ENCODE results near the gene ERBIN.
"Not testable (repeated sequence)": the region's sequence is repeated elsewhere in the genome, so short reads cannot be mapped to it uniquely, and the experiment has no call there.

The ERBIN gene

DNA sequence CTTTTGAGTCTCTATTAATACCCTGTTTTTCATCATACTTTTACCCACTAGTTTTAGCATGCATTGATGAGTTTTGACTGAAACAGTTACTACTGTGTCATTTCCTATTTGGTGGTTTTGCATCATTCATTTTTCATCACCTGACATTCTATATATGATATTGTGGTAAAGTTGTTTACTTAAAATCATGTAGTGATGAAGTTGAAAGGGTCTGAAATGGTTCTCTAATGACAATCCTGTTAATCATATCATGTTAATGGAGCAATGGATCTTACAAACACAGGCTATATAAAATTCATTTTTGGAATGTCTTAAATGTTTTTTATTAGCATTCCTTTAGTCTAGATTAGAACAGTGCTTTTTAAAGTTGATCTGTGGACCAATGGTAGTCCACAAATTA lies 84.1 kb downstream of the ERBIN start:
- Histone ChIP-seq H3K9ac (ENCODE audit: low read depth, low read length) (no peak overlapping the region), H3K27ac (ENCODE audit: low read depth, low read length) (no peak overlapping the region), H3K4me3 (ENCODE audit: low read depth, low read length) (no peak overlapping the region), H3K27me3 (ENCODE audit: control insufficient read depth, insufficient read depth, low read length) (no peaks in the 10 kb centered on the region), H3K9me3 (ENCODE audit: control insufficient read depth, insufficient read depth, low read length) (no peaks in the 10 kb centered on the region), H3K36me3 (ENCODE audit: control insufficient read depth, insufficient read depth, low read length) (peaks cover 31% of the 10 kb centered on the region), H3K4me1 (ENCODE audit: control insufficient read depth, insufficient read depth, low read length) (no peaks in the 10 kb centered on the region)

DNA sequence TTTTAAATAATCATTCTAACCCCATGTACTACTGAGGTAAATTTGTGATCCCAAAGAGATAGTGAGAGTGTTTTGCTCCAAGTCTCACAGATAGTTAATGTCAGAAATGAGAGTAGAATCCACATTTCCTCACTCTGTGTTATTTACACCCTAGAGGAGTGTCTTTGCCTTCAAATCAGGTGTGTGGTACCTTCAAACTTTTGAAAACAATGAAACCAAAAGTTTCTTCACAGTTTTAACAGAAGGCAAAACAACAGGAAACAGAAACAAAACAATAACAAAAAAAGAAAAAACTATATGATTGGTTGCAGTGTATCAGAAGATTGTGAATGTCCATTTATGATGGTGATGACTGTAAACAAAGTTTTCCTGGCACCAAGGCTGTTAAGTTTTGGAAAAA lies 85.9 kb downstream of the ERBIN start:
- H3K9ac ChIP-seq (ENCODE audit: low read depth, low read length), result no peak overlapping the region
- H3K4me1 ChIP-seq (ENCODE audit: control insufficient read depth, insufficient read depth, low read length), result no peaks in the 10 kb centered on the region
- H3K27me3 ChIP-seq (ENCODE audit: control insufficient read depth, insufficient read depth, low read length), result no peaks in the 10 kb centered on the region
- H3K27ac ChIP-seq (ENCODE audit: low read depth, low read length), result no peak overlapping the region
- H3K4me3 ChIP-seq (ENCODE audit: low read depth, low read length), result no peak overlapping the region
- peaks cover 32% of the 10 kb centered on the region for H3K36me3 ChIP-seq (ENCODE audit: control insufficient read depth, insufficient read depth, low read length)
- no peaks in the 10 kb centered on the region for H3K9me3 ChIP-seq (ENCODE audit: control insufficient read depth, insufficient read depth, low read length)

DNA sequence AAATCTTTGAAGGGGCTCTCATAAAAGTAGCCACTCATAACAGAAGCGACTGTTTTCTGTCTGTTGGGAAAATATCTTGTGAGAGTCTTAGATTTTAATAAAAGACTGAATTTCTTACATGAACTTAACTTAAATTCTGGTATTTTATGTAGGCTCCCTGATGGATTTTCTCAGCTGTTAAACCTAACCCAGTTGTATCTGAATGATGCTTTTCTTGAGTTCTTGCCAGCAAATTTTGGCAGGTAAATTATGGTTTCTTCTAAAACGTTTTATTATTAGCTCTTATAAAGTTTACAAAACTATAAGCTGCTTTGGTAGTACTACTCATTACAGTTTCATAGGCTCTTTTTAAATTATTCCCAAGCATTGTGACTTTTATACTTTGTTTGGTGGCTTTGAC lies 87.0 kb downstream of the ERBIN start:
- Histone ChIP-seq H3K4me3 (ENCODE audit: low read depth, low read length) (no peak overlapping the region), H3K4me1 (ENCODE audit: control insufficient read depth, insufficient read depth, low read length) (no peaks in the 10 kb centered on the region), H3K27me3 (ENCODE audit: control insufficient read depth, insufficient read depth, low read length) (no peaks in the 10 kb centered on the region), H3K9ac (ENCODE audit: low read depth, low read length) (no peak overlapping the region), H3K9me3 (ENCODE audit: control insufficient read depth, insufficient read depth, low read length) (no peaks in the 10 kb centered on the region), H3K36me3 (ENCODE audit: control insufficient read depth, insufficient read depth, low read length) (peaks cover 32% of the 10 kb centered on the region), H3K27ac (ENCODE audit: low read depth, low read length) (no peak overlapping the region)

GRCh38 chr5:66013906-66014305 lies 87.5 kb downstream of the ERBIN start:
- Histone ChIP-seq H3K36me3 (ENCODE audit: control insufficient read depth, insufficient read depth, low read length) (peaks cover 32% of the 10 kb centered on the region), H3K27me3 (ENCODE audit: control insufficient read depth, insufficient read depth, low read length) (no peaks in the 10 kb centered on the region), H3K27ac (ENCODE audit: low read depth, low read length) (no peak overlapping the region), H3K4me1 (ENCODE audit: control insufficient read depth, insufficient read depth, low read length) (no peaks in the 10 kb centered on the region), H3K9me3 (ENCODE audit: control insufficient read depth, insufficient read depth, low read length) (no peaks in the 10 kb centered on the region), H3K4me3 (ENCODE audit: low read depth, low read length) (no peak overlapping the region), H3K9ac (ENCODE audit: low read depth, low read length) (no peak overlapping the region)

DNA sequence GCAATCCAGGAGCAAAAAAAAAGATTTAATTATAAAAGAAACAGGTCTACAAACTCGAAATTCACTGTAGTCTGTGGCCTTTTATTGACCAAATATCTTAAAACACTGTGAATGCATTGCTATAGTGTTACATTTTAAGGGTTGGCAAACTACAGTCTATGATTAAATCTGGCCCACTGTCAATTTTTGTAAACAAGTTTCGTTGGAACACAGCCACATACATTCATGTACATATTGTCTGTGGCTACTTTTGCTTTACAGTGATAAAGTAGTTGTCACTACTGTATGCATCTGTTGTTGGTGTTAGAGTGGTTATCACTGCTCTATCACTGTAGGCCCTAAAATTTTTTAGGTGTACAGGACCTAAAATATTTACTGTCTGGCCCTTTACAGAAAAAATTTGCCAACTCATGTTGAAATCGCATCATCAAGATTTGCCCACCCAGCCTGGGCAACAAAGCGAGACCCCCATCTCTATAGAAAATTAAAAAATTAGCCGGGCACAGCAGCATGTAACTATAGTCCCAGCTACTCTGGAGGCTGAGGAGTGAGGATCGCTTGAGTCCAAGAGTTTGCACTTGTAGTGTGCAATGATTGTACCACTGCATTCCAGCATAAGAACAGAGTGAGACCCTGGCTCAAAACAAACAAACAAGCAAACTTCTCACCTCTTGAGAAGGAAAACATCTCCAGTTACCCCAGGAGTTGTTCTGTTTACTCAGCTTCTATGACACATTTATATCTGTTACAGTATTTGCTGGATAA lies 89.0 kb downstream of the ERBIN start:
- H3K4me1 ChIP-seq (ENCODE audit: control insufficient read depth, insufficient read depth, low read length), result no peaks in the 10 kb centered on the region
- no peak overlapping the region for H3K4me3 ChIP-seq (ENCODE audit: low read depth, low read length)
- H3K36me3 ChIP-seq (ENCODE audit: control insufficient read depth, insufficient read depth, low read length), result peaks cover 32% of the 10 kb centered on the region
- no peaks in the 10 kb centered on the region for H3K9me3 ChIP-seq (ENCODE audit: control insufficient read depth, insufficient read depth, low read length)
- no peak overlapping the region for H3K9ac ChIP-seq (ENCODE audit: low read depth, low read length)
- H3K27ac ChIP-seq (ENCODE audit: low read depth, low read length), result no peak overlapping the region
- H3K27me3 ChIP-seq (ENCODE audit: control insufficient read depth, insufficient read depth, low read length), result no peaks in the 10 kb centered on the region

GRCh38 chr5:66021585-66021984 lies 95.2 kb downstream of the ERBIN start:
- H3K4me1 ChIP-seq (ENCODE audit: control insufficient read depth, insufficient read depth, low read length), result peaks cover 7% of the 10 kb centered on the region; the same call in 1 of the 2 replicates
- H3K27me3 ChIP-seq (ENCODE audit: control insufficient read depth, insufficient read depth, low read length), result no peaks in the 10 kb centered on the region
- no peak overlapping the region for H3K4me3 ChIP-seq (ENCODE audit: low read depth, low read length)
- peaks cover 41% of the 10 kb centered on the region for H3K36me3 ChIP-seq (ENCODE audit: control insufficient read depth, insufficient read depth, low read length)
- no peak overlapping the region for H3K27ac ChIP-seq (ENCODE audit: low read depth, low read length)
- H3K9me3 ChIP-seq (ENCODE audit: control insufficient read depth, insufficient read depth, low read length), result no peaks in the 10 kb centered on the region
- H3K9ac ChIP-seq (ENCODE audit: low read depth, low read length), result no peak overlapping the region

DNA sequence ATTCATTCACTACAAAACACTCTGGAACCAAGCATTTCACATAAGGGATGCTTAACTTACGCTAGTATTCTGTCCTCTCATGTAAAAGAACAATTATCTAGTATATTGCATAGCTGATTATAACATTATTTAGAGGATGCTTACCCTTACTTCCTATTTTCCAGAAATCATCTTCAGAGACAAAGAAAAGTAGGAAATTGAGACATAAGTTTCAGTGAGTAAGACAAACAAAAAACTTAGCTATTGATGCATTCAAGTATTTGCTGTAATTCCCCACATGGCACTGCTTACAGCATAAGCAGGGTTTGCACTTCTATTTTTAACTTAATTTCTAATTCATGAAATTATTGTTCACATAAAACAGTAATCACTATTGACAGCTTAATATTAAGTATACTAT lies 112.9 kb downstream of the ERBIN start:
- no peaks in the 10 kb centered on the region for H3K9me3 ChIP-seq (ENCODE audit: control insufficient read depth, insufficient read depth, low read length)
- no peaks in the 10 kb centered on the region for H3K27me3 ChIP-seq (ENCODE audit: control insufficient read depth, insufficient read depth, low read length)
- H3K9ac ChIP-seq (ENCODE audit: low read depth, low read length), result no peak overlapping the region
- H3K36me3 ChIP-seq (ENCODE audit: control insufficient read depth, insufficient read depth, low read length), result peaks cover 69% of the 10 kb centered on the region
- H3K27ac ChIP-seq (ENCODE audit: low read depth, low read length), result no peak overlapping the region
- no peaks in the 10 kb centered on the region for H3K4me1 ChIP-seq (ENCODE audit: control insufficient read depth, insufficient read depth, low read length)
- no peak overlapping the region for H3K4me3 ChIP-seq (ENCODE audit: low read depth, low read length)

DNA sequence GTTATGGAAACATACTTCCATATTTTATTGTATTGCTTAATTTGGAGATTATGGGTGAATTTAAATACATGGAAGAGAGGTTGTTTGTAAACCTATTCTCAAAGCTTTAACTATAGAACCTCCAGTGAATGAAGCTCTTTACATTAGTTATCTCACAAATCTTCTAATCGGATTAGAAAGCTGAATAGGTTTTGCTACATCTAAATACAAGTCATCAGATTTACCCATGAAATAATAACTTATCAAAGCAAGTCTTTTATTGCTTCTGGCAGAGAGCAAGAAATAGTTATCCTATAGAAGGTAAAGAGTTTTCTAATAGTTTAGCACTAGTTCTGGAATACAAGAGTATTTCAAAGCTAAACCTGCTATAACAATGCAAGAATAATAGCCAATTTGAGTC lies 113.3 kb downstream of the ERBIN start:
- no peak overlapping the region for H3K9ac ChIP-seq (ENCODE audit: low read depth, low read length)
- no peaks in the 10 kb centered on the region for H3K9me3 ChIP-seq (ENCODE audit: control insufficient read depth, insufficient read depth, low read length)
- no peak overlapping the region for H3K27ac ChIP-seq (ENCODE audit: low read depth, low read length)
- H3K4me3 ChIP-seq (ENCODE audit: low read depth, low read length), result no peak overlapping the region
- H3K4me1 ChIP-seq (ENCODE audit: control insufficient read depth, insufficient read depth, low read length), result no peaks in the 10 kb centered on the region
- peaks cover 72% of the 10 kb centered on the region for H3K36me3 ChIP-seq (ENCODE audit: control insufficient read depth, insufficient read depth, low read length)
- no peaks in the 10 kb centered on the region for H3K27me3 ChIP-seq (ENCODE audit: control insufficient read depth, insufficient read depth, low read length)

DNA sequence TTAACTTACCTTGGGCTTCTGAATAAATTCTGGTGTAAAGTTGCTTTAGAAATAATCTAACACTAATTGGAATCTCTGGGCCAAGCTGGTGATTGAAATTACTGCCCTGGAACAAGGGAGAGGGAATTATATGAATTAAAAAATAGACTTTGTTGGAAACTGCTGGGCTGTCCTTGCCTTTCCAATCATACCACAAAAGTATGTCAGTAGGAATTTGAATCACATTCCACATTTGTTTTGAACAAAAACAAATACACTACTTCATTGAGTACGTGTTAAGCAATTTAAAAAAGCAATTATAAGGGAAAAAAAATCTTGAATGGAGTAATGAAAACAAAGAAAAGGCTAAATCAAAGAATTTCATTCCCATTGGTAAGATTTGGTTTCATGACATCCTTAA lies 115.3 kb downstream of the ERBIN start:
- no peak overlapping the region for H3K4me3 ChIP-seq (ENCODE audit: low read depth, low read length)
- no peaks in the 10 kb centered on the region for H3K9me3 ChIP-seq (ENCODE audit: control insufficient read depth, insufficient read depth, low read length)
- no peak overlapping the region for H3K27ac ChIP-seq (ENCODE audit: low read depth, low read length)
- H3K36me3 ChIP-seq (ENCODE audit: control insufficient read depth, insufficient read depth, low read length), result peaks cover 72% of the 10 kb centered on the region
- no peaks in the 10 kb centered on the region for H3K27me3 ChIP-seq (ENCODE audit: control insufficient read depth, insufficient read depth, low read length)
- H3K4me1 ChIP-seq (ENCODE audit: control insufficient read depth, insufficient read depth, low read length), result no peaks in the 10 kb centered on the region
- no peak overlapping the region for H3K9ac ChIP-seq (ENCODE audit: low read depth, low read length)

DNA sequence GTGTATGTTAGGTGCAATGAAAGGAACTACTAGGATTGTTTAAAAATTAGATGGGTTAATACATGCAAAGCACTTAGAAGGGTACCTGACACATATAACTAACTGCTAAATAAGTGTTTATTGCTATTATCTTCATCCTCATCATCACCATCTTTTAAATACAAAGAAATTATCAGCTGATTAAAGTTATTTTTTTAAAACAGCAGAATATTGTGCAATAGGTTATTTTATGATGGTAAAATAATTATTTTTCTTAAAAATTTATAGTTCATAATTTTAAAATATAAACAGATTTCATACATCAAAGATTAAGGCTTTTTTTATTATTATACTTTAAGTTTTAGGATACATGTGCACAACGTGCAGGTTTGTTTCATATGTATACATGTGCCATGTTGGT lies 130.9 kb downstream of the ERBIN start:
- Histone ChIP-seq H3K4me3 (ENCODE audit: low read depth, low read length) (no peak overlapping the region), H3K4me1 (ENCODE audit: control insufficient read depth, insufficient read depth, low read length) (no peaks in the 10 kb centered on the region), H3K27ac (ENCODE audit: low read depth, low read length) (no peak overlapping the region), H3K9me3 (ENCODE audit: control insufficient read depth, insufficient read depth, low read length) (no peaks in the 10 kb centered on the region), H3K27me3 (ENCODE audit: control insufficient read depth, insufficient read depth, low read length) (no peaks in the 10 kb centered on the region), H3K36me3 (ENCODE audit: control insufficient read depth, insufficient read depth, low read length) (peaks cover 46% of the 10 kb centered on the region), H3K9ac (ENCODE audit: low read depth, low read length) (no peak overlapping the region)

DNA sequence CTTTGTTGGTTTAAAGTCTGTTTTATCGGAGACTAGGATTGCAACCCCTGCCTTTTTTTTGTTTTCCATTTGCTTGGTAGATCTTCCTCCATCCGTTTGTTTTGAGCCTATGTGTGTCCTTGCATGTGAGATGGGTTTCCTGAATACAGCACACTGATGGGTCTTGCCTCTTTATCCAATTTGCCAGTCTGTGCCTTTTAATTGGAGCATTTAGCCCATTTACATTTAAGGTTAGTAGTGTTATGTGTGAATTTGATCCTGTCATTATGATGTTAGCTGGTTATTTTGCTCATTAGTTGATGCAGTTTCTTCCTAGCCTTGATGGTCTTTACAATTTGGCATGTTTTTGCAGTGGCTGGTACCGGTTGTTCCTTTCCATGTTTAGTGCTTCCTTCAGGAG lies 134.9 kb downstream of the ERBIN start:
- H3K9ac ChIP-seq (ENCODE audit: low read depth, low read length); H3K4me1 ChIP-seq (ENCODE audit: control insufficient read depth, insufficient read depth, low read length); H3K4me3 ChIP-seq (ENCODE audit: low read depth, low read length); H3K36me3 ChIP-seq (ENCODE audit: control insufficient read depth, insufficient read depth, low read length); H3K9me3 ChIP-seq (ENCODE audit: control insufficient read depth, insufficient read depth, low read length); H3K27ac ChIP-seq (ENCODE audit: low read depth, low read length); H3K27me3 ChIP-seq (ENCODE audit: control insufficient read depth, insufficient read depth, low read length): not testable (repeated sequence)

Measured in HUES48 (cell line).